GM19025 (cell line): Measurements from ENCODE around the gene RAB11FIP4.

Experiments
- ATAC-seq: cut with Tn5 transposase; IDR thresholded peaks from one replicate; pipeline ENCODE4 v1.9.1; 2021; ENCODE audit warnings: mild to moderate bottlenecking, low read depth, moderate library complexity; ENCODE audit not compliant: unreplicated experiment

Gene RAB11FIP4

DNA sequence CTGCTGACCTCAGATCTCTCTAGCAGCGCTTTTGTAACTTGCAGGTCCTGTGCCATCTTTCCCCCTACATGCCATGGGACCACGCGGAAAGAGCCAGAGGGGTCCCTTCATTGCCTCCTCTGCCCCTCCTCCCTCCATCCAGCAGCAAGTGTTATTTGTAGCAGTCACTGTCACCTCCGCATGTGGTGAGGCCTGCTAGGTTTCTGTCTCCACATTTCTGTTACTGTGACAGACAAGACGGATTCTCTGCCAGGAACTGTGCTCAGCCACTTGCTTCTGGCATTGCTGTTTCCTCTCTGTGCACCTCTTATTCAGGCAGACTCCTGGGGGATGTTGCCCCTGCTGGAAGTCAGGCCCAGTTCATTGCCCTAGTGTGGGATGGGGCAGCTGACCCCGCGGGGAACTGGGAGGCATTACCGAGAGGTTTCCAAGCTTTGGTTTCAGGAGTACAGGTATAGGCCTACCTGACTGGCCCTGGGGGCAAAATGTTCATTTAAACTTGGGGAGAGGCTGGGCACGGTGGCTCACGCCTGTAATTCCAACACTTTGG is 61.2 kb downstream of the RAB11FIP4 start:
- ATAC-seq: no peak

DNA sequence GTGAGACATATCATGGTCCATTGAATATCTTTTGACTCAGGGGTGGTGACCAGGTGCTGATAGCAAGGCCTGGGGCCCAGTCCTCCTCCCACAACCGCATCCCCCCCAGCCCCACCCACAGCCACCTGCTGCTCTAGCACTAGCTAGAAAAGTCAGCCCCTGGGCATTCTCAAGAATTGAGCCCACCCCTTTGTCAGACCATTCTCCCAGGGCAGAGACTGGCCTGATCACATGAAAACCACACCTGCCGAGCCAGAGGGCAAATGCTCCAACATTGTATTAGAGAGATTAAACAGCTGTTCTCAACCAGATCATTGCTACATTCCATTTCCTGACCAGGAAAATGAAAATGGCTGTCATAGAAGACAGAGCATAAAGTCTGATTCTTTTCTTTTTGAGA is 62.4 kb downstream of the RAB11FIP4 start:
- ATAC-seq: no peak

DNA sequence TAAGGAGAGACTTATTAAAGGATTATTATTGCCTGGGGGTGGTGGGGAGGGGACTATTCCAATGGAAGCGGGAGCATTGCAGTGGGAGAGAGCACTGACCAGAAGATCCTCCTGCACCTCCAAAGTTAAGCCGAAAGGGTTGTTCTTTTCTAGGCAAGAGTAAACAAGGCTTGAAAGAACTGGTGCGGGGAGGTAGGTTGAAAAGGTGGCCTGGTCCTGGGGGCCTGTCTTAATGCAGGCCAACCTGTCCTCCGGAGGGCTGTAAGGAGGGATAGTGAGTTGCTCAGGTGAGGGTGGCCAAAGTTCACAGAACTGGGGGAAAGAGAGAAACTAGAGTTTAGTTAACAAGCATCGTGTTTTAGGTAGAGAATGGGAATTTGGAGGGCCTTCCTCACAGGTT is 65.3 kb downstream of the RAB11FIP4 start:
- ATAC-seq: no peak

DNA sequence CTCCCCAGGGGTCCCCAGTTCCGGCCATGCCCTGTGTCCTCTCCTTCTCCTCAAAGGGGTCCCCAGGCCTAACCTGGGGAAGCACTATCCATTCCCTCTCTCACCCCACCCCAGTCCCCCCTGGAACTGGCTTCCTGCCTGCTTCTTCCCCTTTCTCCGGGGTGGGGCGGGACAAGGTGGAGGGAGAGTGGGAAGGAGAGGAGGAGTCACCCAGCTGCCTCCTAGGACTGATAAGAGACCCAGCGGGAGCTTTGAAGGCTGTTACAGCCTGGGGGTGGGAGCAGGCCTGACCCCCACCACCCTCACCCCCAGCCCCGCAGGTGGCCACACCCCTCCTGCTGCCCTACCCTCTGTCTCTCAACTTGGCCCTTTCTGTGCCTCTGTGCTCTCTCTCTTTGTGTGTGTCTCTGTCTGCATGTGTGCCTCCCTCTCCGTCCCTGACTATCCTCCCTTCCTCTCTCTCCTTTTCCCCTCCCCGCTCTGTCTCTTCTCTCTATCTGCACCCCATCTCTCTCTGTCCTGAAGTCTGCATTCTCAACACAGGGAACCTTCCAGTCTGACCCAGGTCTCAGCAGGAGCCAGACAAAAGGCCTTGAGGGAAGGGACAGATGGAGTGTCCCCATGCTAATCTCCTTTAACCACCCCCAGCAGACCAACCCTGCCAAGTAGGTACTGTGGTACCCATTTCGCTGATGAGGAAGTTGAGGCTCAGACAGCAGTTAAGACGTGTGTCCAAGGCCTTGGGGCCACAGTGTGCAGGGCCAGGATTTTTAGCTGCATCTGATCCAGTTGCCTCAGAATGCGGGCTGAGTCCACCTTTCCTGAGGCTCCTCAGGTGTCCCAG is 66.1 kb downstream of the RAB11FIP4 start:
- no peak for ATAC-seq

DNA sequence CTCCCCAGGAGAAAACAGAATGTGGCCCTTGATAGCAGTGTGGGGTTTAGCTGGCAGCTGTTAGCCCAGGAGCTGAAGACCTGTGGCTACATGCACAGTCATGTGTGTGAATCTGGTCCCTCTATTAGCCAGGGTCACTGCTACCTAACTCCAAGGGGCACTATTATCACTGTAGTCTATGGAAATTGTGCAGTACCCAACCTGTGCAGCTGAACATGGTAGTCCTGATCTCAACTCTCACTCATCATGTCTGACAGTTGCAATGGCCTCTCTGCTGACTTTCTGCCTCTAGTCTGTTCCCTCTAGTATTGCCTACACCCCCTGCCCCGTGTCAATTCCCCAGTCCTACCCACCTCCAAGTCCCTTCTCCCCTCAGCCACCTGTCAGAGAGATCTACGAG is 67.4 kb downstream of the RAB11FIP4 start:
- ATAC-seq: no peak

DNA sequence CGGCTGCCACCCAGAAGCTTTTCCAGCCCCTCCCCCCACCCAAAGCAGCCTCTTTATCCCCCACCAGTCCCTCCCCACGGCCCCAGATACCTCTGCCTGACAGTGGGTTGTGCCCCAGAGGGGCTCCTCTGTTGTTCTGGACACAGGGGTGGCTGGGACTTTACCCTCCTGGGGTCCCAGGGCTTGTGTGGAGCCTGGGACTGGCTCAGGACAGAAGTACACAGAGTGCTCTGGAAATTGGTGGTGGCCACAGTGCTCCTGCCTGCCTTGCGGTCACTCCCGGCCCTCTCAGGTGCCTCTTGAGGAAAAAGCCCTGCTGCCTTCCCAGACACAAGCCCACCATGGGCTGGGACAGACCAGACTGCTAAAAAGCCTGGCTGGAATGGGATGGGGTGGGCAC is 68.2 kb downstream of the RAB11FIP4 start:
- ATAC-seq: no peak

DNA sequence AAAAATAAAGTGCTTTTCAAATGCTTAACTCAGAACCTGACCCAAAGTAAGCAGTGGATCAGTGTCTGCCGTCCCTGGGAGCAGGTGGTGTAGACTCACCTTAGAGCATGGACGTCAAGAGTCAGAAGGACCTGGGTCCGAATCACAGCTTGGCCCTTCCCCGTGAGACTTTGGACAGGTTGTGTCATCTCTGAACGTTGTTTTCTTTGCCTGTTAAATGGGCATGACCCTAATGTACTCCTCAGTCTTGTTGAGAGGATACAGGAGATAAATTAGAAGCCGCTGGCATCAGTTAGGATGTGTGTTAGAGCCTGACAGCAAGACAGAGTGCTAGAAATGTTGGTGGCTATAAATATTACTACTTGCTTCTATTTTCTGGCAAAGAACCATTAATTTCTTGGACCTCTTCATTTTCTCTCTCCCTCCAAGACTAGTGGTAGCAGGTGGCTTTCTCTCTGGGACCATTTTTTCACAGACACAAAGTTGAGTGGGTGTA is 68.8 kb downstream of the RAB11FIP4 start:
- ATAC-seq: no peak

DNA sequence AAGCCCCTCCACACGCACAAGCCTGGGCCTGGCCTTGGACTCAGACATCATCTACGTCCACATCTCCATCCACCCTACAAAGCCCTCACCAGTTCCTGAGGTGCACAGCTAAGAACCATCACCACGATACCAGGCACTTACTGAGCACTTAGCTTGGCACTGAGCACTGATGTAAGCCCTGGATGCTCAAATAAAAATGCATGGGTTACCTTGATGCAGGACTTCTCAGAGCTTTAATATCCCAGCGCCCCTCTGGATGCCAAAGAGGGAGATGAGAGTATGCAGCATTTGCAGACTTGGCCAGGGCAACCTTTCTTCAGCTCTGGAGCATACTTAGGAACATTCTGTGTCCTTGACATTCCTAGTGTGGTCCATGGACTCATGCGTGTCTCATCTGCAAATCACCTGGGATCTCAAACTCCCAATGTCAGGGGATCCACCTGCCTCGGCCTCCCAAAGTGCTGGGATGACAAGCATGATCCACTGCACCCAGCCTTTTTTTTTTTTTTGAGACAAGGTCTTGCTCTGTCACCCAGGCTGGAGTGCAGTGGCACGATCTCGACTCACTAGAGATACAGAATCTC is 69.8 kb downstream of the RAB11FIP4 start:
- no peak for ATAC-seq

DNA sequence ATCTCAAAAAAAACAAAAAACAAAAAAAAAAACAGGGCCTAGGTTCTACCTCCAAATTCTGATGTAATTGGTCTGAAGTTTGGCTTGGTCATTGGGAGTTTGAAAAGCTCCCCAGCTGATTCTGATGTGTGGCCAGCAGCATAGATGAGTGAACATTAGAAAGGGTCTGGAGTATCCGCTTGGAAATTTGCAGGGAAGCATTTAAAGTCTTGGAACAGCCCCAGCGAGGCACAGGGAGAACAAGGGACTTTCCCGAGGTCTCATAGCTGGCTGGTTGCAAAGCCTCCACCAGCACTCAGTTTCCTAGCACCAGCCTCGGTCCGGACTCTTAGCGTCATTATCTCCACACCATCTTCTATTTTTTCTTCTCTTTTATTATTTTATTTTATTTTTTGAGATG is 70.8 kb downstream of the RAB11FIP4 start:
- ATAC-seq: no peak

DNA sequence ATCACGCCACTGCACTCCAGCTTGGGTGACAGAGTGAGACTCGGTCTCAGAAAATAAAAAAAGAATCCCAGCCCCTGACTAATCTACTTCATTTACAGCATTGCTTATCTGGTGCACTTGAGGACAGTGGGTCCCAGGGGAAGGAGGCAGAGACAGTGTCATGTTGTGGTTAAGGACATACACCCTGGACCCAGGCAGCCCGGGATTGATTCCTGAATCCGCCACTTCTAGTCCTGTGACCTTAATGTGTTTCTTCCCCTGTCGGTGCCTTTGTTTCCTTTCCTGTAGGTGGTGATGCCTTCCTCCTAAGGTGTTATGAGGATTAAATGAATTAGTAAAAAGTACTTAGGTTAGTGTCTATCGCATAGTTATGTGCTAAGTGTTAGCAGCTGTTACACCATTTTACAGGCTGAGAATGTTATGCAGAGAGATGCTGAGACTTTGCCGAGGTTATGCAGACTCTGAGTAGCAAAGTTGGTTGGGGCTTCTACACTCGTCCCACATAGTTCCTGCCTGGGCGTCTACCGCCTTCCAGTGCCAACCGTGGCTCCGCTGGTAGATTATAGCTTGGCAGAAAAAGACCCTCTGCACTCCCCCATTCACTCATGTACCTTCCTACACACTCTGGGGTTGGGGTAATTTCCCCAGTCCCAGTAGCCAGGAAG is 74.8 kb downstream of the RAB11FIP4 start:
- no peak for ATAC-seq

DNA sequence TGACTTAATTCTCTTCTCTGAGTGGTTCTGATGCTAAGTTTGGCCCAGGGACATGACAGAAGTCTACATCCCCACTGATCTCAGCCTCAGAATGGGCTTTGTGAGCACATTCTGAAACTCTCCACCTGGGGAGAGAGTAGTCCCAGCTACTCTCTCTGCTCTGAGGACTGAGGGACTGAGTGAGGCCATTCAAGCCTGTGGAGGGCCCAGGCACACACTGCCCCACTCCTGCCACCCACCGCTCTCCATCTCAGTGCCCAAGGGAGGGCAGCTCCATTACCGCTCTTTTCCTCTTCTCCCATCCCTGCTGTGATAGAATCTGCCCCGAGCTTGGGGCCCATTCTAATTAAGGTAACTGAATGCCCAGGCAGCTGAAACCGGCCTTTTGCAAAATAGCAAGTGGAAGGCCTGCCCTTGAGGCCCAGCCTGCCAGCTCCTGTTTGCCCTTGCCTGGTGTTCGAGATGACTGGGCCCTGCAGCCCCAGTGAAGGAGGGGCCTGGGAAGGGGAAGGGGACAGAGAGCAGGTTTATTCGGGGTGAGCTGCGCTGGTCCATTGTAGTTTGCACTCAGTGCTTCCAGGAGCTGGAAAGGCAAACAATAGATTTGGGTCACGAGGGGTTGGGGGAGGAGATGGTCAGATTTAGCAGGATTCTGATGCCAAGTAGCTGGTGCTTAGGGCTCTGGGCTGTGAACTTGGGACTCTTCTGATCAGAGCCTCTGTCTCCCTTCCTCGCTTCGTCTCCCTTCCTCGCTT is 76.2 kb downstream of the RAB11FIP4 start:
- no peak for ATAC-seq

DNA sequence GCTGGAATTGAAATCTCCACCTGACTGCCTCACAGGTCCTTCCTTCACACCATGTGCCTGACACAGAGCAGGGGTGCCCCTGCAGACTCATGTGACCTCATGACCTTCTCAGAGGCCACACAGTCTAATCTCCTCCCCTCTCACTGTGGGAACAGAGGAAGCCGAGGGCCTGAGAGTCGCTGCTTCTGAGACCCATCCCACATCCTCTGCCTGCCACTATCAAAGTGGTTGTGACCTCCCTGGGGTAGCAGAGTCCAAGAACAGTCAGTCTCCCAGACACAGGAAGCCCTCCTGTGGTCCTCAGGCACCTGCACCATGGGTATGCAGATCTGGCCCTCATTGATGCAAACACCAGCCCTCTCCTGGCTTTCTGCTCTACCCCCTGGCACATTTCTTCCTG is 78.5 kb downstream of the RAB11FIP4 start:
- no peak for ATAC-seq

DNA sequence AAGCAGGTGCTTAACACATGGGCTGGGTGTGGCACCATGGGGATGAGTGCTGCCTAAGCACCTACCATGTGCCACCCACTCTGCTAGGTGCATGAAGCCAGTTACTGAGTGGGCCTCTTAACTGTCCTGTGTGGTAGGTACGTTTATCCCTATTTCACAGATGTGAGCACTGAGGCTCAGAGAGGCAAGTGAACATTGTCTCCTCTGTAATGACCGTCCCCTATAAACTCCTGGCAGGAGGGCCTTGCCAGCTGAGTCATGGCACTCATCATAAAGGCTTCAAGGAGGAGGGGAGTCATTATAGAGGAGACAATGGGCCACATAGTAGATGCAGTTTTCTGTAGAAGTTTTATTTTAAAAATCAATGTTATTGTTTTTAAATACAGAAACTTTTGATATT is 79.1 kb downstream of the RAB11FIP4 start:
- ATAC-seq: no peak

DNA sequence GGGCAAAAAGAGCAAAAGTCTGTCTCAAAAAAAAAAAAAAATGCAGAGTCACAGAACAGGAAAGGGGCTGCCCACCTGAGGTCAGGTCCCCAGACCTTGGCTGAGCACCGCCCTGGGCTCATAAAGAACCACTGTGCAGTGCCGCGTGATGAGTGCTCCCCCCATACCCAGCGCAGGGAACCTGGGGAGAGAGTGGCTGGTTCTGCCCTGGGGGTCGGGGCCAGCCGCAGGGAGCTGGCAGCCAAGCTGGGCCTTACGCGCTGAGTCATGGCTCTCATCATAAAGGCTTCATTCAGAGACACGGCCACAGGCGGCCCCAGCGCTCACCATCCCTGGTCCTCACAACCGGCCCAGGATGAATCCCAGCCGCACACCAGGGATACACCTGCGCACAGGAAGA is 80.7 kb downstream of the RAB11FIP4 start:
- no peak for ATAC-seq

DNA sequence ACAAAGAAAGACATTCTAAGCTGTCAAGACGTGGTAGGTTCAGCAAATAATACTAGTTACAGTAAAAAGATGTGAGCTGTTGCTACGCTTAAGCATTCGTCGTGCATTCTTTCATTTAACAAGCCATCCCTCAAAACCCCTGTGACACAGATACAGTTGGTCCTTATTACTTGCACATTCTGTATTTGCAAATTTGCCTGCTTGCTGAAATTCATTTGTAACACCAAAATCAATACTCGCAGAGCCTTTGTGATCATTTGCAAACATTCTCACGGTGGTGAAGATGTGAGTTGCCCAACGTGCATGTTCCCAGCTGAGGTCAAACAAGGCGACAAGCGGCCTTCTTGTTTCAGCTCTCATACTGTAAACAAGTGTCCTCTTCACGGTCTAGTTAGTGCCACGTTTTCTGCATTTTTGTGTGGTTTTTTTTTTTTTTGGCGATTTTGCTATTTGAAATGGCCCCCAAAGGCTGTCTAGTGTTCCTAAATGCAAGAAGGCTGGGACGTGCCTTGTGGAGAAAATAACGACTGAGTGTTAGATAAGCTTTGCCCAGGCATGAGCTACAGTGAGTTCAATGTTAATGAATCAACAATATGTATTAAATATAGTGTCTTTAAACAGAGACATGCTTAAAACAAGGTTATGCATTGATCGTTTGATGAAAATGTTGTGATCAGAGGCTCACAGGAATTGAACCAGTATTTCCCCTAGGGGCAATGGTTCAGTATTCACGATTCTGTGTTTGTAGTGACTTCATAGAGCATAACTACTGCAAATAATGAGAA is 84.1 kb downstream of the RAB11FIP4 start:
- no peak for ATAC-seq

DNA sequence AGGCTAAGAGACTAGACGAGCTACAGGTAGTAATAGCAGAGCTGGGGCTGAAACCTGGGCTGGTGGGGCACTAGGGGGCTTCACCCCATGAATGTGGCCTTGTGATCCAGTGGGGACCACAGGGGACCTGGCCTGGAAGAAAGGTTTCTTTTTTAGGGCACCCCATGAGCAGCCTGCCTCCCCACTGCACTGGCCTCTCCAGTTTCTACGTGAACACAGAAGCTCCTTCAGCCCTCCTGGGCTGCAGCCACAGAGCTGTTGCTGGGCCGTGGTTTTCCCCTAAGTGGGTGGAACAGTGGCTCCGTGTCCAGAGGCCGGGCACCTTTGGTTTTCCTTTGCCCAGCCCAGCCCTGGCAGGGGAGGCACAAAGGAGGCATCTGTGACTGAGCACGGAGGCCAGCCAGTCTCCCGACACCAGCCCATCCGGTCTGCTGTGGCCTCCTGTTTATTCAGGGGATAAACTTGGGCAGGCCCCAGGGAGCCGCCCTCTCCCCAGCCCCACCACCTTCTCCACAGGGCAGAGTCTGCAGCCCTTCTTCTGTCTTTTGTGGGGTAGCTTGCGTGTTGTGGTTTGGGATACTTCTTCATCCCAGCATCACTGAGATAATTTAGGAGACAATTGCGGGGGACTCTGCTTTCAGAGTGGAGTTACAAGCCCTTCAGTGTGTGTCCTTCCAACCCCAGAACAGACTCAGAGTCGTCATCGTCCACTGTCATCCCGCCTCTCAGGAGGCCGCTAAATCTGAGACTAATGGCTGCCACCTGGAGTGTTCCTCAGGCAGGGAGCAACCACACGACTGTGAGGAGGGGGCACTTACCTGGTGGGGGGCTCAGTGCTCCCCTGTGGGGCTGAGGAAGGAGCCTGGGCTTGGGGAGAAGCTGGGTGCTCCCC is 85.3 kb downstream of the RAB11FIP4 start:
- ATAC-seq: no peak

DNA sequence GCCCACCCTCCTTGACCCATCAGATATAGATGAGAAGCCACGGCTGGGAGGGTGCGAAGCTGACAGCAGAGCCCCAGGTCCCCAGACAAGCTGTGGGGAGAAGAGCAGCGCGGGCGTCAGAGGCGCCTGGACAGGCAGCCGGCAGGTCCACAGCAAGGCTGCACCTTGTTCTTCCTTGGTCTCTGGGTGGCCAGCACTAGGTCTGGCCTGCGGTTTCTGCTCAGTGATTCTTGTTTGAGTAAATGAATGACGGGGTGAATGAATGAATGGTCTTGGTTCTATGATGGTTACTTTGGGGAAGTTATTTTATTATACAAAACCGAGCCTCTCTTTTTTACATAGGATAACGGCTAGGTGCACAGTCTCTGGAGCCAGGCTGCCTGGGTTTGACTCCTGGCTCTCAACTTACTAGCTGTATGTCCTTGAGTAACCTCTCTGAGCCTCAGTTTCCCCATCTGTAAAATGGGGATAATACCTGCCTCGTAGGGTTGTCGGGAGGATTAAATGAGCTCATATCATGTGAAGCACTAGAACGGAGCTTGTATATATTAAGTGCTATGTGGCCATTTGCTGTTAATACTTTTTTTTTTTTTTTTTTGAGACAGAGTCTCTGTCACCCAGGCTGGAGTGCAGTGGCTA is 86.1 kb downstream of the RAB11FIP4 start:
- ATAC-seq: no peak

DNA sequence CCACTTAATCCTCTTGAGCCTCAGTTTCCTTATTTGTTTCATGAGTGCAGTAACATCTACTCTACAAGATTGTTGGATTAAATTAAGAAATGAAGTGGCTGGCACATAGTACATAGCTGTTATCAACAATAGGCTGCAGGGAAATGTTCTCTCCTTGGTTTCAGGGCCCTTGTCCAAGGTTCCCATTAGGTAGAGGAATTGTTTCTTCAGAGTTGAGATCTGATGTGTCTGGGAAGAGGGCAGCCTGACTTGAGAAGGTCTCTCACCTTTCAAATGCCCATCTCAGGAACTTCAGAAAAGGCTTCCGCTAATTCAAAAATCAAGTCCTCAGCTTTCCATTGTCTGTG is 87.6 kb downstream of the RAB11FIP4 start:
- no peak for ATAC-seq
